Myocyte (in vitro differentiated cells): Measurements from ENCODE around the gene MEP1A. TPM values are rescaled to one million over a fixed set of nuclear protein-coding genes. Genes with fewer than 3 reads are reported as not detected.

Source experiments
- DNase-seq: peaks from one replicate; pipeline ENCODE4 v3.0.0-alpha.2; 2012; ENCODE audit warnings: low read depth
- total RNA-seq: library from RNA; depleted of rRNA; stranded (reverse); fragments of >200 nt; gene quantifications from 2 replicates; pipeline ENCODE4 v1.2.3, GENCODE V29; 2014

The MEP1A gene
- total RNA-seq, 1 donor from 2014 or later, result not detected

DNA sequence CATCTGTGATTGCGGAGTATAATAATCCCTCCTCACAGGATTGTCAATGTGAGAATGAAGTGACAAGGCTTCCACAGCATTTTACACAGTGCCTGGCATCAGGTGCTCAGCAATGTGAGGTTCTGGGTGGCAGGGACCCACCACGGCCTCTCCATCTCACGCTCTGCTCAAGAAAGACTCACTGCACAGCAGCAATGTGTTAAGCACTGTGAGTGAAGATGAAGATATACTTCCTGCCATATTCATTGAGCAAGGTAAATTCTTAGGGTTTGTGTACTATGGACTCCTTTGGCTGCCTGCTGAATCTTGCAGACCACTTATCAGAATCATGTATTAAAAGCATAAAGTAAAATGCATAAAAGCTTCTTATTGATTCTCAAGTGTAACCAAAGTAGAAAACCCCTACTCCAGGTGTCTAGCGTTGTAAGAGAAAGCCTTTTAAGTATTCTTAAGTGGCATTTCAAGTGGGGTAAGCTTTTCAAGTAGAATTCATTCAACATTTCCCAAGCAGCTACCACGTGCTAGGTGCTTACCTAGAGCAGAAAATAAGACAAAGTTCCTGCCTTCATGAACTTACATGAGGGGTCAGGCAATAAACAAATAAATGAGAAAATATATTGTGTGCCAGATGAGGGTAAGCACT, 17.0 kb upstream of the MEP1A start:
- DNase-seq, result no peak

GRCh38 chr6:46777476-46778346, 15.5 kb upstream of the MEP1A start:
- no peak for DNase-seq

DNA sequence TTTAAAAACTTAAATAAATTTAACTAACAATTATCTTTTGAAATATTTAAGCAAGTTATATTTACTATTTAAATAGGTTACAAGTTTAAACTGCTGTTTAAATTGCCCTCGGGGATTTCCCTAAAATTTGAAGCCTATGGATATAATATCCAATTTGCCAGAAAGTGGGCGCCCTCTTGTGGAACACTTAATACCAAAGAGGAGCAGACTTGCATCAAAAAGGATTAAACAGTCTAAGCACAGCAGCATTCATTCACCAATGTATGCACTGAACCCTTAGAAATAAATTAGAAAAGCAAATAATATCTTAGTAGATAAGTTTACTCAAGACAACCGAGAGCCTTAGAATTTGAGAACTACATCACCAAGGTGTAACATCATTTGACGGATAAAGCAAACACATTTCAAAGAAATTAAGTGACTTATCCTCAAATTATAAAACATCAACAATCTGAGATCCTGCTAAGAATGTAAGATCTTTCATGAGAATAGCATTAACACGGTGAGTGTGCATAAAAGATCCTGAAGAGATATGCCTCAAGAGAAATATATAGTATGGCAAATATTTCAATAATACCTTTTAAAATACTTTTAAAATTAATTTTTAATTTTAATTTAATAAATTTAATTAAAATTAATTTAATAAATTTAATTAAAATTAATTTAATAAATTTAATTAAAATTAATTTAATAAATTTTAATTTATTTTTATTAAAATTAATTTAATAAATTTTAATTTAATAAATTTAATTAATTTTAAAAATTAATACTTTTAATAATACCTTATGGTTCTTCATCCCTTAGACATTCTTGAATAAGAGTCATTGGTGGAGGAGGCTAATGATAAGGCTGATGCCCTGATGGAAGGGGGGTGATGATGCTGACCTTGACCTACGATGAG, 11.5 kb upstream of the MEP1A start:
- peak; percentile 63 for DNase-seq

- no peak for DNase-seq
Measured at GRCh38 chr6:46784535-46784934, 8.7 kb upstream of the MEP1A start.

DNA sequence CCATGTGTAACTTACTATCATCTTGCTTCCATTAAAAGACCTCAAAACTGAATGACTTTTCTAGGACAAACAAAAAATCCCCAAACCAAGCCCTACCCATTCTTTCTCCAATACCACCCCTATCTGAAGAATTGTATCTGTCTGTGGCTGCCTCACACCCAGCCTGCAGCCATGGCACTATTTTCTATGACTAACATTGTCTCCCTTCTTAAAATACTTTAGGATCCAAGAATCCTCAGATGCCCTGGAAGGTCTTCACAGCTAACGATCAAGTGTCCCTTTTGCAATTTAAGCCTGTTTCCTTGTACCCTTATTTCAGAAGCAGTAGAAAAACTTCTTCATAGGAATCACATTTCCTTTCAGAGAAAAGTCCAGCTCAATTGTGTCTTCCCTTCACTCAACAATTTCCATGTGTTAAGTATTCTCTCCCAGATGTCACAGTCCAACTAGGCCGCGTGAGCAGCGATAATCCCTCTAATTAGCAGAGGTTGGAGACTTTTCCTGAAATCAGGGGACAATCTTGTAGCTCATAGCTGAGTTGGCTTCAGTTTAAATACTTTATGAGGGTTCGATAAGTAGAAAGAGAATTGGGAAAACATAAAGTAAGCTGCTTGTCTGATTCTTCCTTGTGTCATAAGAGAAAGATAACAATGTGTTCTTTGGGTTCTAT, 5.2 kb upstream of the MEP1A start:
- DNase-seq, result no peak

DNA sequence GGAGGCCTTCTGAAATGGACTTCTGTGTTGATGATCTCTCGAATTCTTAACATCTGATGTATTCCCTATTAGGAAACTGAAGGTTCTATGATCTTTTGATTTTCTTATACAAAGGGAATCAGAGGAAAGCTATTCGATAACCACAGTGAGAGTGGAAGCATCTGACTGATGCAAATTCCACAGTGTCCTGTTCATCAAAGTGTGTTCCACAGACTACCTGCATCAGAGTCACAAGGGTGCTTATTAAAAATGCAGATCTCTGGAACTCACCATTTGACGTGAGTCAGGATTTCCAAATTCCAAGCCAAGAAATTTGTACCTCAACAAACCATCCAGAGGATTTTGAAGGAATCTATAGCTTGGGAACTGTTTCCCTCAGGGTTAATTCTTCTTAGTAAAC, 4.4 kb upstream of the MEP1A start:
- DNase-seq, result no peak

DNA sequence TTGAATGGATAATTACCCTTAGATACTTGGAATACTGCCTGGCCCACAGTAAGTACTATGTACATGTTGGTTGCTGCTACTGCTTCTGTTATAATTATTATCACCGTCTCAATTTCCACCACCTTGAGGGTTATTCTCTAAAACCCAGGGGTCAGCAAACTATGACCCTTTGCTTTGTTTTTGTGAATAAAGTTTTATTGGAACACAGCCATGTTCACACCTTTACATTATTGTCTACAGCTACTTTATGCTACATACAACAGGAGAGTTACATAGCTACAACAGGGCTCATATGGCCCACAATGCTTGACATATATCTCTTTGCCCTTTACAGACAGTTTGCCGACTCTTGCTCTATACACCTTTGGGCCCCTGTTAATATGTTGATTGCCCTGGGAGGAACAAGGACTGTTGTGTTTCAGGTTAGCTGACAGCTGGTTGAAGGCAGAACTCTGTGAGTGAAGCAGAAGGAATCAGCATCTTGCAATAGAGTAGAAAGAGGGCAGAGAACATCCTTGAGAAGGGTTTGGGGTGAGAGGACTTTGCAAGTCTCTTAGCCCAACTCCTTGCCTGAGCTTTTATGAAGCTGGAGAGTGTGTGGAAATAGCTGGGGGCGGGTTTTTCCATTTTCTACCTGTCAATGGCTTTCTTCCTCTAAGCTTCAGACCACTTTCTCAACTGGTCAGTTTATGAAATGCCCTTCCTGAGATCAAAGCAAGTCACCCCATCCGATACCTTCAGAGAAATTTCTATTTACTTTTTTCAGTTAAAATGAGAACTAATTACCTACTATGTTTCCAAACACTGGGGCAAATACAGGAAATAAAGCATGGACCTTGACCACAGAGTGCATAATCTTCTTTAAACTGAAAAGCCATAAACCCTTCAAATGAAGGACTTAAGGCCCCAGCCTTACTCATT, 3.5 kb upstream of the MEP1A start:
- no peak for DNase-seq

GRCh38 chr6:46790355-46790874, 2.8 kb upstream of the MEP1A start:
- no peak for DNase-seq

GRCh38 chr6:46792635-46793034, 554 bp upstream of the MEP1A start:
- no peak for DNase-seq

GRCh38 chr6:46794068-46794467, 879 bp downstream of the MEP1A start:
- DNase-seq, result no peak

- no peak for DNase-seq
Measured at GRCh38 chr6:46795816-46796215, 2.6 kb downstream of the MEP1A start.

DNA sequence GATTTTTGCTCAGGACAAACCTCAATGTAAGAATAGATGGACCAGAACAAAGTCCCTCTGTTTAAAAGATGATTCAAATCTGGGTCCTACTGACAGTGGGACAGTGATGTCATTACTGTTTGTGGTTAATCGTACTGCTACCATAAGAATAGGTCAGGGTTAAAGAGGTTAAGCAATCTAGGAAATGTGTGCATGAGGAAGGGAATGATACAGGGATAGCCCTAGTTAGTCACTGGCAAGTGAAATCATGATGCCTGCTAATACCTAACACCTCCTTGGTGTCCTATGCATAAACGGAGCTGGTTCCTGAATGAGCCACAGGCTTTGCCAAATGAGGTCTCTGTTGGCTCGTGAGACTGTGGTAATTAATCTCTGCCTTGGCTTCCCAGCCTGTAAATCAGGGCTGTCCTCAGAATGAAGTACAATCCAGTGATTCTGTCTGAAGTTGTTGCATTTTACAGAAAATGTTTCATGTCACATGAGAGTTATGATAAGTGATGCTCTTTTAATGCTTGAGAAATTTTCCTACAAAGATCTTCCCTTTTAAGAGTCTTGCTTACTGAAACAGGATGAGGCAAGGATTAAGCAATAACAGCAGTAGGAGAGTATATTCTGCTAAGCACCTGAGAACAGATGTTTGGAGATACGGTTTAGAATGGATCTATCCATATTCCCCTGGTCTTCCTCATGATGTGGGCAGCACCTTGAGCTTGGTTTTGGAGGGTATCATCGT, 3.8 kb downstream of the MEP1A start:
- no peak for DNase-seq

DNA sequence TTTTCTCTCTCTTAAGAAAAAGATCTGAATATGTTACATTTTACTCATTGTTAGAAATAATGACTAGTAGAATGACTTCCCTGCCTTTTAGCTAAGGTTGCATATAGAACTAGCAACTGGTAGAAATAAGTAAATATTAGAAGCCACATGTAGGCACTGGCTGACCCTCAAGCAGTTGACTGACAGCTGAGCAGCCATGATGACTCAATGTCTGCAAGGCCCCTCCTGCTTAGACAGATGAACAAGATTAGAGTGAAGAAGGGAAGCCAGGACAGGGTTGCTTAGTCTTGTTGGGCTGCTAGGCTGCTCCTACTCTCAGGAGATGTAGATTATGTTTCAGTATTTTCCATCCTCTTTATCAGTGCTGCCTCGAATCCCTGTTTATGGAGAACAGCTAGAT, 6.5 kb downstream of the MEP1A start:
- peak; percentile 17 for DNase-seq

DNA sequence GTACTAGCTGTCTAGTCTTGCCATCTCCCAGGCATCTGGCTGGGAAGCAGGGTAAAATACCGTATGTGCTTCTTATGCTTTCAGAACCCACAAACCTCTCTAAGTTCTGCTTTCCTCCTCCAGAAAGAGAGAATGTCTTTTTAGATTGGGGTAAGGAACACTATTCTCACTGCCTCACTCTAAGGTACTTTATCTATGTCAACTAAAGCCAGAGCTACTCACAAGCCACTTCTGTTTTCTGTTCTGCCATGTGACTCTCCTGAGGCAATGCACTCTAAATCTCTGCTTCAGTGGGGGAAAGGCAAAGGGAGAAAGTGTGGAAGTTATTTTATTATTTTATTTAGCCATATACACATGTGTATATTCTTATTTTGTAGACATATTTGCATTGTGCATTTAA, 15.6 kb downstream of the MEP1A start:
- DNase-seq, result no peak

DNA sequence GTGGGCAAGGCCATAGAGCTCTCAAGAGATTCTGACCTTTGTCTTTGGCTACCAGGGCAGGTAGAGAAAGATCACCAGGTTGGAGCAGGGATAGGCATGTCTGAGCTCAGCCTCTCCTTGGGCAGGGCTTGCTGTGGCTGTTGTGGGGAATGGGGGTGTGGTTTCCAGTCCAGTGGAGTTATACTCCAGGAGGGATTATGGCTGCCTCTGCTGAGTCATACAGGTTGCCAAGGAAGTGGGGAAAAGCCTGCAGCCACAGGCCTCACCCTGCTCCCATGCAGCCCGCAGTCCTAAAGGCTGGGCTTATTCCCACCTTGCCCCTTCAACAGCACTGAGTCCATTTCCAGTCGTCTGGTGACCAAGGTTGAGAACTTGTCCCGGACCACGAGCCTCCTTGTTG, 21.9 kb downstream of the MEP1A start:
- DNase-seq, result no peak

DNA sequence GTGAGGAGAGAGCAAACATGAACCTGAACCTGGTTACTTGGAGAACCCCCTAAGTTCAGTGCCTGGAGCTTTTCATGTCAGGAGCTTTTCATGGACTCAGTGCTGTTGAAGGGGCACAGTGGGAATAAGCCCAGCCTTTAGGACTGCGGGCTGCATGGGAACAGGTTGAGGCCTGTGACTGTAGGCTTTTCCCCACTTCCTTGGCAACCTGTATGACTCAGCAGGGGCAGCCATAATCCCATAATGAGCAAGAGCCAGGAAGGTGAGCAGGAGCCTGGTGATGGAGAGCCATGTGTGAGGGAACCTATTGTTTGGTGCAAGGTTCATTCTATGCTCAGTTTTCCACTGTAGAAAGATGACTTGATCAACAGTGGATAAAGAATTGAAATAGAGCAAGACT, 23.4 kb downstream of the MEP1A start:
- no peak for DNase-seq

GRCh38 chr6:46819561-46819960, 26.4 kb downstream of the MEP1A start:
- DNase-seq, result no peak

DNA sequence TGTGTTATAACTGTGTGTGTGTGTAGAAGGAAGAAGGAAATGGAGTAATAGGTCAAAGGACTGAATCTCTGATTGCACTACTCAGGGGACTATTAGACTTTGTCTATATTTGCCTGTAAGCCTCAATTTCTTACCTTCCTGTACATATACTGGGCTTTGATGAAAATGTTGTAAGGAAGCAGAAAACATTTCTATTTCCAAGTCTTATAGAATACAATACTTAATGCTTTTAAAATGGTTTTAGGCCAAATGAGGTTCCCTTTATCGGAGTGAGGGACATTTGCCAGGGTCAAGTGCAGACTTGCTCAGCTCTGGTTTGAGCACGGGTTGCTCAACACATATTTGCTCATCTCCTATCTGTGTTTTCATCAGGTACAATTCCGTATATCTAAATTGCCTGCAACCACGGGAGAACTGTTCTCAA, 28.3 kb downstream of the MEP1A start:
- no peak for DNase-seq

DNA sequence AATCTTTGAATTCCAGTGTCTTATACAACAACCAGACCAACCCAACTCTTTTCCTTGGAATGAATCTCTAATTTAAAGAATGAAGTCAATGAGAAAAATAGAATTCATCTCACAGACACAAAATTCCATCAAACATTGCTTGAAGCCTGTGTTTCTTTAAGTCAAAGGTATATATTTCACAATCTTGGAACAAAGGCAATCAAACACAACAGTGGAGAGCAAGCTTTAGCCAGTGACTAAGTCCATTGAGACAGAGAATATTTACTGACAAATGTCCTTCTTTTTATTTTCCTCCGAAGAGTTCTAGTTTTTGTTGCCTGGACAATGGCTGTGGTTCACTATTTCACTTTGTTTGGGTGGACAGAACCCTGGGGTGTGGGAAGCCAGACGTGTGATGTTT, 35.8 kb downstream of the MEP1A start:
- no peak for DNase-seq
